HepG2 (cell line): ENCODE results near the gene SHROOM2.

ENCODE experiments used
- BRCA1 ChIP-seq: sonication (generic); formaldehyde crosslinking; IDR thresholded peaks from 2 replicates; pipeline ENCODE4 v1.4.0; 2020; ENCODE audit warnings: missing genetic modification reagents
- CTCF ChIP-seq: sonication (generic); formaldehyde crosslinking; IDR thresholded peaks from 2 replicates; pipeline ENCODE4 v1.5.0; 2020; ENCODE audit warnings: mild to moderate bottlenecking, missing genetic modification reagents, moderate library complexity
- NFE2 ChIP-seq: sonication (generic); formaldehyde crosslinking; IDR thresholded peaks from 2 replicates; pipeline ENCODE4 v1.4.0; 2020; ENCODE audit warnings: missing genetic modification reagents
- SIN3A ChIP-seq: IDR thresholded peaks from 2 replicates; pipeline ENCODE4 v1.6.1; 2011; ENCODE audit warnings: low read depth, mild to moderate bottlenecking, control low read depth, low read length, borderline replicate concordance

DNA sequence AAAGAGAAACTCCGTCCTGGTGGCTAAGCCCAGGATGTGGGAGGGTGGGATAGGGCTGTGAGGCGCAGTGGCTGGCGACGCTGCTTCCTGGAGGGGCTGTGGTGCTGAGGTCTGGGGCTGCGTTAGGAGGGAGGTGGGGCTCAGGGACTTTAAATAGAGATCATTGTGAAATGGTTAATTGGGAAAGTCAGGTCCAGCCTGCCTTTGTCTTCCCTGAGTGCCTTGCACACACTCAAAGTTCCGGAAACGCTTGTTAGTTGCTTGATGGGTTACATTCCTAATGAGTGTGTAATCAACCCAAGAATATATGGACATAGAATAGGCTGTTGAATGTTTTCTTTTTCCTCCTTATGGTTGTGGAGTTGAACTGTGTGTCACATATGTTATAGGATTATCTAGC is 125.3 kb downstream of the SHROOM2 start:
- TF ChIP-seq NFE2 (CRISPR knock-in tag): no peak
- no peak for TF ChIP-seq CTCF
- TF ChIP-seq SIN3A: no peak
- TF ChIP-seq BRCA1 (CRISPR knock-in tag): no peak
